ENCODE data around the gene KRTAP5-7. TPM values are rescaled to one million over a fixed set of nuclear protein-coding genes. Genes with fewer than 3 reads are reported as not detected.

The KRTAP5-7 gene
- total and polyA plus RNA-seq, 2 of the 13 experiments (the other 11 are each of a cell fraction or from before 2014, with no cell fraction given) = 0.54 TPM; not detected in 1

- TF ChIP-seq ZNF740 (CRISPR knock-in tag; IDR thresholded peaks at IDR 0.05) (no peak), RAD21 (CRISPR knock-in tag; IDR thresholded peaks at IDR 0.05) (peak; percentile 54), ZBTB34 (CRISPR knock-in tag; IDR thresholded peaks at IDR 0.05) (no peak), ELF3 (CRISPR knock-in tag; IDR thresholded peaks at IDR 0.05) (peak; percentile 44; the same call in 1 of the 2 replicates)
Measured at GRCh38 chr11:71563406-71563805, 36.3 kb downstream of the KRTAP5-7 start (continued).

- Histone ChIP-seq H3K79me2 (ENCODE audit: insufficient read depth, low read length) (no peaks in the 10 kb centered on the region), H3K9ac (ENCODE audit: insufficient read depth, low read depth, low read length) (no peak overlapping the region), H3K4me3 (replicated peaks in 1 of 3; ENCODE audit: insufficient read depth in 1 of 3, low read depth in 2 of 3, low read length in 3 of 3) (no peak overlapping the region), H3K27ac (ENCODE audit: extremely low read length, insufficient read depth, low read length) (no peak overlapping the region), H4K20me1 (ENCODE audit: insufficient read depth, low read length) (no peaks in the 10 kb centered on the region), H3K27me3 (ENCODE audit: control insufficient read depth in 1 of 2, insufficient read depth in 2 of 2, low read length in 2 of 2) (peaks cover 4 to 18% of the 10 kb centered on the region in 2 experiments; a peak in 2 of 5 replicates), H3K4me1 (ENCODE audit: insufficient read depth, low read length) (peaks cover 51% of the 10 kb centered on the region), H3K36me3 (replicated peaks in 1 of 2; ENCODE audit: control insufficient read depth in 1 of 2, insufficient read depth in 2 of 2, low read length in 2 of 2) (no peaks in the 10 kb centered on the region), H3K4me2 (ENCODE audit: low read depth, low read length) (no peak overlapping the region), H2AFZ (ENCODE audit: low read length) (no peak overlapping the region), H3K9me3 (ENCODE audit: low read length) (no peaks in the 10 kb centered on the region)
- WGBS (ENCODE audit: low lambda C conversion rate) = 35% methylated on average over 3 of the region's 4 CpGs
- POLR2A ChIA-PET = interaction anchor here (1.6 kb wide), 1 partner anchor 38 kb away, joined by 6 read pairs; the partner anchor contains the start of gene KRTAP5-7
- no TSS peak for BruUV-seq (replicated peaks)
- TF ChIP-seq TEF (CRISPR knock-in tag; IDR thresholded peaks at IDR 0.05) (no peak), SP2 (CRISPR knock-in tag; IDR thresholded peaks at IDR 0.05) (no peak), ZNF136 (CRISPR knock-in tag; IDR thresholded peaks at IDR 0.05; ENCODE audit: low read depth) (no peak), SCMH1 (CRISPR knock-in tag; IDR thresholded peaks at IDR 0.05; ENCODE audit: borderline replicate concordance) (no peak), ZNF574 (CRISPR knock-in tag; IDR thresholded peaks at IDR 0.05) (no peak), ZNF251 (CRISPR knock-in tag; IDR thresholded peaks at IDR 0.05) (no peak), ZBTB7B (CRISPR knock-in tag; IDR thresholded peaks at IDR 0.05) (no peak)
- intact Hi-C loops (cut with micrococcal nuclease; ENCODE audit: unreplicated experiment) (no loop called here), in situ Hi-C loops (cut with HindIII; ENCODE audit: extremely low pct_ligation_motif_present, low pct_unique_long_range_greater_than_20kb) (no loop called here)
- CTCF ChIA-PET (ENCODE audit: low intra/inter-chr PET ratio, low total read pairs) = no interaction called here
- FAIRE-seq (no peak), ATAC-seq (no peak), DNase-seq (ENCODE audit: low spot score) (no peak)
Measured at GRCh38 chr11:71564430-71564829, 37.4 kb downstream of the KRTAP5-7 start.
